Activated B cell treated with CpG ODN at 0.5 μM for 24 hours (primary cell): ENCODE measurements around the gene SLC43A2. TPM values are rescaled to one million over a fixed set of nuclear protein-coding genes. Genes with fewer than 3 reads are reported as not detected.
A peak's percentile ranks its signal among the peaks of the same experiment; 100 is the strongest.
"Not testable (repeated sequence)": the region's sequence is repeated elsewhere in the genome, so short reads cannot be mapped to it uniquely, and the experiment has no call there.

ENCODE experiments used
- ATAC-seq: fragments of 200-7000 bp; cut with Tn5 transposase; one replicate; pipeline ENCODE4 v1.10.0; 2021; ENCODE audit warnings: low read depth, mild to moderate bottlenecking, moderate library complexity
- CTCF ChIA-PET: fragments of 350-600 bp; sonication (Branson Sonifier 250); formaldehyde crosslinking; loops from one replicate; lab custom pipeline; 2021; ENCODE audit warnings: antibody characterized with exemption; lab: Charles Lee
- POLR2A ChIA-PET: fragments of 350-600 bp; sonication (Branson Sonifier 250); formaldehyde crosslinking; loops from one replicate; lab custom pipeline; 2021; ENCODE audit warnings: antibody characterized with exemption; lab: Charles Lee
- DNase-seq: peaks from one replicate; pipeline ENCODE4 v3.0.0; 2022
- H3K27ac Mint-ChIP-seq: one replicate; pipeline ENCODE4 v1.8.0; 2020; ENCODE audit warnings: mixed read lengths
- H3K27me3 Mint-ChIP-seq: one replicate; pipeline ENCODE4 v1.8.0; 2021; ENCODE audit warnings: mixed read lengths
- H3K36me3 Mint-ChIP-seq: one replicate; pipeline ENCODE4 v1.8.0; 2021; ENCODE audit warnings: low read depth, mixed read lengths
- H3K4me1 Mint-ChIP-seq: one replicate; pipeline ENCODE4 v1.8.0; 2021; ENCODE audit warnings: mixed read lengths
- H3K4me3 Mint-ChIP-seq: one replicate; pipeline ENCODE4 v1.8.0; 2020; ENCODE audit warnings: mild to moderate bottlenecking, mixed read lengths
- H3K9me3 Mint-ChIP-seq: one replicate; pipeline ENCODE4 v1.8.0; 2020; ENCODE audit warnings: mixed read lengths
- intact Hi-C: fragments of 100-400 bp; cut with micrococcal nuclease; formaldehyde crosslinking; loops from one replicate; pipeline ENCODE4 v1.15.1; 2024
- total RNA-seq: library from RNA; stranded (reverse); gene quantifications from 2 replicates; pipeline ENCODE4 v1.2.3, GENCODE V29; 2022
- TF ChIP-seq, protein P1 (sequence below): fragments of 200-600 bp; IDR thresholded peaks from one replicate; pipeline ENCODE4 v1.8.0; 2022; ENCODE audit warnings: antibody characterized with exemption, mild to moderate bottlenecking

The SLC43A2 gene
- total RNA-seq, 1 donor from 2014 or later = 167 TPM

DNA sequence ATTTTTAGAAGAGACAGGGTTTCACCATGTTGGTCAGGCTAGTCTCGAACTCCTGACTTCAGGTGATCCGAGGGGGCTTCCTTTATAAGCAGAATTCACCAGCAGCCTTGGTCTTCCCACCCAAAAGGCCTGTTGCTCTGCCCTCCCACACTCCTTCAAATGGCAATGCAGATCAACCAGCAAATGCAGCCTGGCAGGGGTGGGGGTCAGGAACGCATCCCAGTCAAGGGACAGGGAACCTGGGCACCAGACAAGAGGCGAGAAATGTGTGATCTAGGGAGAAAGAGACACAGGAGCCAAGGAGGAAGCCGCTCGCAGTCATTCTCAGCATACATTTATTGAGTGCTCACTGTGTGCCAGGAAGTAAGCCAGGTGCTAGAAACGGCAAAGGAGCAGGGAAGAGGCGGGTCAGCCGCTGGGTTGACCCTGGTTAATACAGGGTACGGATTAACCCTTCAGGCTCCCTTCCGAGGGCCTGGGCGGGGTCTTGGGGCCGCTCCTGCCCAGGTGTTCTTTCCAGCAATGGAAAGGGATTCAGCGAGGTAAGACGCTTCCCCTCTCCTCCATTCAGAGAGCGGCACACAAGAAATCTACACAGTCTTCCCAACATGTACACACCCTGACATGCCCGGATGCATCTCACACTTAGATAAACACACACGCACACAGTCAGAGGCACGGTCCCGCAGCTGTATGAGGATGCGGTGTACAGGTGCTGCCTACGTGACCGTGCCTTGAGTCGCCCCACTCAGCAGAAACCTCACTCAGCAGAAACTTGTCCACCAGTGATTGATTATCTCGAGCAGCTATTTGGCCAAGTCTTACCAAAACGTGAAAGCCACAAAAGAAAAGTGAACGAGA, 59.5 kb downstream of the SLC43A2 start:
- no peaks in the 10 kb centered on the region for H3K36me3 Mint-ChIP-seq
- CTCF ChIA-PET = no interaction called here
- peaks cover 23% of the 10 kb centered on the region for H3K4me1 Mint-ChIP-seq
- no peaks in the 10 kb centered on the region for H3K9me3 Mint-ChIP-seq
- POLR2A ChIA-PET = interaction anchor here (0.7 to 12.5 kb wide), 3 partner anchors 53 to 447 kb away, joined by 3 to 418 read pairs (median 9); partner anchors contain the start of genes INPP5K and SLC43A2
- H3K4me3 Mint-ChIP-seq = no peak overlapping the region
- TF ChIP-seq, protein P1, sequence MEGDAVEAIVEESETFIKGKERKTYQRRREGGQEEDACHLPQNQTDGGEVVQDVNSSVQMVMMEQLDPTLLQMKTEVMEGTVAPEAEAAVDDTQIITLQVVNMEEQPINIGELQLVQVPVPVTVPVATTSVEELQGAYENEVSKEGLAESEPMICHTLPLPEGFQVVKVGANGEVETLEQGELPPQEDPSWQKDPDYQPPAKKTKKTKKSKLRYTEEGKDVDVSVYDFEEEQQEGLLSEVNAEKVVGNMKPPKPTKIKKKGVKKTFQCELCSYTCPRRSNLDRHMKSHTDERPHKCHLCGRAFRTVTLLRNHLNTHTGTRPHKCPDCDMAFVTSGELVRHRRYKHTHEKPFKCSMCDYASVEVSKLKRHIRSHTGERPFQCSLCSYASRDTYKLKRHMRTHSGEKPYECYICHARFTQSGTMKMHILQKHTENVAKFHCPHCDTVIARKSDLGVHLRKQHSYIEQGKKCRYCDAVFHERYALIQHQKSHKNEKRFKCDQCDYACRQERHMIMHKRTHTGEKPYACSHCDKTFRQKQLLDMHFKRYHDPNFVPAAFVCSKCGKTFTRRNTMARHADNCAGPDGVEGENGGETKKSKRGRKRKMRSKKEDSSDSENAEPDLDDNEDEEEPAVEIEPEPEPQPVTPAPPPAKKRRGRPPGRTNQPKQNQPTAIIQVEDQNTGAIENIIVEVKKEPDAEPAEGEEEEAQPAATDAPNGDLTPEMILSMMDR = no peak
- intact Hi-C loops = loop anchor here (10.0 kb wide), 1 partner anchor 296 kb away; no protein-coding TSS in a partner anchor
- no peaks in the 10 kb centered on the region for H3K27me3 Mint-ChIP-seq
- no peak for DNase-seq
- peak overlapping the region; percentile 9 for H3K27ac Mint-ChIP-seq
- ATAC-seq = no peak

DNA sequence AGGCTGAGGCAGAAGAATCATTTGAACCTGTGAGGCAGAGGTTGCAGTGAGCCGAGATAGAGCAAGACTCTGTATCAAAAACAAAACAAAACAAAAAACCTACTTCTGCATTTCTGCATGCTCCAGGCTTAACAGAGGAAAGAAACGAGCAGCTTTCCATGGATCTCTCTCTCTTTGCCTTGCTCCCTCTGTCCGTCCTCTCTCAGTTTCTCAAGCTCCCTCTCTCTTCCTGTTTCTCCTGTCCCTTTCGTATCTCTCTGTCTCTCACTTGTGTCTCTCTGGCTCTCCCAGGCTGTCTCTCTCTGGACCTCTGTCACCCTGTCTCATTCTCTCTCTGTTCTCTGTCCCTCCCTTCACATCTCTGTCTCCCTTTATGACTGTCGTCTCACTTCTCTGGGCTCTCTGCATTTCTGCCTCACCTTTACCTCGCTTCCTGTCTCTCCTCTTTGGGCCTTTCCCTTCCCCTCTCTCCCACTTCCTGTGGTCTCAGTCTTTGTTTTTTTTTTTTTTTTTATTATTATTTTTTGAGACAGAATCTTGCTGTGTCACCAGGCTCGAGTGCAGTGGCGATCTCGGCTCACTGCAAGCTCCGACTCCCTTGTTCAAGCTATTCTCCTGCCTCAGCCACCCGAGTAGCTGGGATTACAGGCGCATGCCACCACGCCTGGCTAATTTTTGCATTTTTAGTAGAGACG, 62.0 kb downstream of the SLC43A2 start:
- ATAC-seq = peak; percentile 50

DNA sequence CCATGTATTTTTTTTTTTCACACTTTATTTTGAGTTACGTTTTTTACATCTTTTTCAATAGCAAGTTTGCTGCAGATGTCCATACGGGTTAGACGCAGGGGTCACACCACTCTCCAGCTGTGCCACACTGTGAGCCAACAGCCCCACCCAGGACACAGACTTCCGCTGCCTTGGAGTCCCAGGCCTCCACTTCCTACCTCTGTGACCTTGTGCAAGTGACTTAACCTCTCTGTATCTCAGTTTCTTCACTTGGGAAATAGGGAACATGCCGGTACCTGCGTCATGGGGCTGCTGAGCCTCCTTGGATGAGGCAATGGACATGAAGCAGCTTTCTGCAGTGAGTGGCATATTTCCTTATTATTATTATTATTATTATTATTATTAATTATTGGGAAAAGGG, 62.8 kb downstream of the SLC43A2 start:
- CTCF ChIA-PET = interaction anchor here (1.2 kb wide), 1 partner anchor 9 kb away, joined by 7 read pairs; no protein-coding TSS in a partner anchor
- intact Hi-C loops = loop anchor here (10.0 kb wide), 1 partner anchor 299 kb away; no protein-coding TSS in a partner anchor

More for the DNA sequence above, 62.0 kb downstream of the SLC43A2 start:
- Mint-ChIP-seq H3K4me3 (peak overlapping the region; percentile 75), H3K9me3 (no peaks in the 10 kb centered on the region), H3K27me3 (no peaks in the 10 kb centered on the region), H3K4me1 (peaks cover 26% of the 10 kb centered on the region), H3K36me3 (no peaks in the 10 kb centered on the region), H3K27ac (peak overlapping the region; percentile 84)
- DNase-seq = no peak
- ChIA-PET CTCF (interaction anchor here (1.2 kb wide), 1 partner anchor 8 kb away, joined by 7 read pairs; no protein-coding TSS in a partner anchor), POLR2A (interaction anchor here (0.6 to 12.5 kb wide), 13 partner anchors 11 to 178 kb away, joined by 3 to 418 read pairs (median 5); partner anchors contain the start of genes INPP5K, RILP and SLC43A2)
- TF ChIP-seq, protein P1 = no peak
- intact Hi-C loops = loop anchor here (10.0 kb wide), 1 partner anchor 298 kb away; no protein-coding TSS in a partner anchor

DNA sequence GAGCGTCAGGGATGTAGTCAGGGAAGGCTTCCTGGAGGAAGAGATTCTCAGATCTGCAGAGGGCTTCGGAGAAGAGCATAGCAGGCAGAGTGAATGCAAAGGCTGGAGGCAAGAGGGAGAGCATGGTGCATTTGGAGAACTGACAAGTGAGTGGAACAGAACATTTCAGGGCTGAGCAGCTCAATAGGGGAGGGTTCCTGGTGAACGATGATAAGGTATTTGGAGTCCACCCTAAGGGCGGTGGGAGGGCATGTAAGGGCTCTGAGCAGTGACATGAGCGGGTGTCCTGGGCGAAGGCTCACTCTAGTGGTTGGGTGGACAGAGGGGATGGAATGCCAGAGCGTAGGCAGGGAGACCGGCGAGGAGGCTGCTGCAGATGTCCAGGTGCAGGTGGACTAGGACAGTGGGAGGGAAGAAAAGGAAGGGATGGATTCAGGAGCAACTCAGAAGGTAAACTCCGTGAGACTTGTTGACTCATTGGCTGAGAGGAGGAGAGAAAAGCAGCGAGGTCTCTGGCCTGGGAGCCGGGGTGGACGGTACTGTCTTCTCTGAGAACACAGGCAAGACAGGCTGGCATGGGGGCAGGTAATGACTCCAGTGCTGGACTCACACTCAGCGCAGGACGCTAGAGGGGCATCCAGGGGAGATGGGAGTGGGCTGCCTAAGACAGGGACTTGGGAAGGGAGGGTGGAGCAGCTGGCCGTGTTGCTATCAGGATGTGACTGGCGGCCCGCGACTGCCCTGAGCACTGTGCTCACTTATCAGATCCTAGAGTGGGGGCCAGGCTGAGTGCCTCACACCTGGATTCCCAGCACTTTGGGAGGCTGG, 64.6 kb downstream of the SLC43A2 start:
- TF ChIP-seq, protein P1 = no peak
- ATAC-seq (no peak), DNase-seq (no peak)
- Mint-ChIP-seq H3K4me1 (peaks cover 47% of the 10 kb centered on the region), H3K9me3 (no peaks in the 10 kb centered on the region), H3K4me3 (peak overlapping the region; percentile 66), H3K27ac (peak overlapping the region; percentile 36), H3K36me3 (peaks cover 2% of the 10 kb centered on the region), H3K27me3 (no peaks in the 10 kb centered on the region)
- intact Hi-C loops = loop anchor here (2.0 to 10.0 kb wide), 3 partner anchors 73 to 301 kb away; no protein-coding TSS in a partner anchor
- CTCF ChIA-PET = interaction anchor here (3.3 kb wide), 1 partner anchor 11 kb away, joined by 11 read pairs; no protein-coding TSS in a partner anchor
- POLR2A ChIA-PET = interaction anchor here (1.3 to 5.4 kb wide), 3 partner anchors 47 to 153 kb away, joined by 3 to 43 read pairs (median 9); partner anchors contain the start of genes INPP5K and SLC43A2

More for the DNA sequence above, 62.8 kb downstream of the SLC43A2 start:
- ATAC-seq (no peak), DNase-seq (no peak)
- Mint-ChIP-seq H3K27me3 (no peaks in the 10 kb centered on the region), H3K4me1 (peaks cover 34% of the 10 kb centered on the region), H3K36me3 (no peaks in the 10 kb centered on the region), H3K9me3 (no peaks in the 10 kb centered on the region), H3K4me3 (no peak overlapping the region), H3K27ac (peak overlapping the region; percentile 25)
- TF ChIP-seq, protein P1 = no peak
- POLR2A ChIA-PET = interaction anchor here (0.6 to 12.5 kb wide), 10 partner anchors 10 to 177 kb away, joined by 3 to 418 read pairs (median 6); partner anchors contain the start of genes INPP5K, RILP and SLC43A2

DNA sequence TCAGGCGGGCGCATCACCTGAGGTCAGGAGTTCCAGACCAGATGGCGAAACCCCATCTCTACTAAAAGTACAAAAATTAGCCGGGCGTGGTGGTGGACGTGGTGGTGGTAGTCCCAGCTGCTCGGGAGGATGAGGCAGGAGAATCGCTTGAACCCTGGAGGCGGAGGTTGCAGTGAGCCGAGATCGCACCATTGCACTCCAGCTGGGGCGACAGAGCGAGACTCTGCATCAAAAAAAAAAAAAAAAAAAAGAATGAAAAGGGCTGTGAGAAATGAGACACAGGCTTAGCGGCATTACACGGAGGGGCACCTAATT, 65.2 kb downstream of the SLC43A2 start:
- peak overlapping the region; percentile 36 for H3K27ac Mint-ChIP-seq
- H3K36me3 Mint-ChIP-seq, DNase-seq, H3K27me3 Mint-ChIP-seq, ATAC-seq, H3K9me3 Mint-ChIP-seq: not testable (repeated sequence)
- peak overlapping the region; percentile 71 for H3K4me3 Mint-ChIP-seq
- H3K4me1 Mint-ChIP-seq = peaks cover 50% of the 10 kb centered on the region
- POLR2A ChIA-PET = interaction anchor here (1.3 to 5.4 kb wide), 4 partner anchors 44 to 153 kb away, joined by 3 to 43 read pairs (median 10); partner anchors contain the start of genes INPP5K and SLC43A2
- CTCF ChIA-PET = interaction anchor here (3.3 kb wide), 1 partner anchor 11 kb away, joined by 11 read pairs; no protein-coding TSS in a partner anchor
- intact Hi-C loops = loop anchor here (2.0 to 10.0 kb wide), 3 partner anchors 73 to 301 kb away; no protein-coding TSS in a partner anchor
